Calu3 (cell line): ENCODE results near the gene MCF2L. TPM values are rescaled to one million over a fixed set of nuclear protein-coding genes. Genes with fewer than 3 reads are reported as not detected.

Source experiments
- BruUV-seq: library from RNA; stranded (reverse); fragments of 400-500 nt; replicated peaks from 2 replicates; lab custom pipeline; 2021; lab: Mats Ljungman, UMichigan
- CTCF ChIA-PET: fragments of 300-600 bp; sonication (Branson Sonifier 250); formaldehyde crosslinking; loops from one replicate; lab custom pipeline; 2022; ENCODE audit warnings: antibody characterized with exemption; lab: Charles Lee
- DNase-seq: peaks from one replicate; pipeline ENCODE4 v3.0.0; 2022
- H3K27ac Mint-ChIP-seq: one replicate; pipeline ENCODE4 v1.8.0; 2022; ENCODE audit warnings: mixed read lengths; ENCODE audit not compliant: unreplicated experiment
- H3K27me3 Mint-ChIP-seq: one replicate; pipeline ENCODE4 v1.8.0; 2022; ENCODE audit warnings: mixed read lengths; ENCODE audit not compliant: unreplicated experiment
- H3K36me3 Mint-ChIP-seq: one replicate; pipeline ENCODE4 v1.8.0; 2022; ENCODE audit warnings: mild to moderate bottlenecking, moderate library complexity, mixed read lengths; ENCODE audit not compliant: insufficient read depth, unreplicated experiment
- H3K4me1 Mint-ChIP-seq: one replicate; pipeline ENCODE4 v1.8.0; 2022; ENCODE audit warnings: mild to moderate bottlenecking, low read depth, mixed read lengths; ENCODE audit not compliant: unreplicated experiment
- H3K4me3 Mint-ChIP-seq: one replicate; pipeline ENCODE4 v1.8.0; 2022; ENCODE audit warnings: mild to moderate bottlenecking, low read depth, moderate library complexity, mixed read lengths; ENCODE audit not compliant: unreplicated experiment
- H3K9me3 Mint-ChIP-seq: one replicate; pipeline ENCODE4 v1.8.0; 2022; ENCODE audit warnings: low read depth, mixed read lengths; ENCODE audit not compliant: unreplicated experiment
- CTCF ChIP-seq: fragments of 200-600 bp; IDR thresholded peaks from one replicate; pipeline ENCODE4 v1.8.0; 2022; ENCODE audit warnings: antibody characterized with exemption; ENCODE audit not compliant: unreplicated experiment
- intact Hi-C: fragments of 100-400 bp; cut with micrococcal nuclease; formaldehyde crosslinking; loops from one replicate; pipeline ENCODE4 v1.10.0; 2022; ENCODE audit not compliant: unreplicated experiment
- total RNA-seq: library from RNA; stranded (reverse); gene quantifications from 2 replicates; pipeline ENCODE4 v1.2.3, GENCODE V29; 2022

The MCF2L gene
- total RNA-seq, 1 experiment from 2014 or later, result 12.9 TPM

- BruUV-seq, result no TSS peak
- Mint-ChIP-seq H3K27ac (no peak overlapping the region), H3K27me3 (no peaks in the 10 kb centered on the region), H3K4me1 (no peaks in the 10 kb centered on the region), H3K36me3 (no peaks in the 10 kb centered on the region), H3K9me3 (no peaks in the 10 kb centered on the region), H3K4me3 (no peak overlapping the region)
- intact Hi-C loops, result no loop called here
- TF ChIP-seq CTCF, result no peak
- DNase-seq, result no peak
- CTCF ChIA-PET, result no interaction called here
Observed at GRCh38 chr13:113045251-113046127, 76.5 kb downstream of the MCF2L start.

- Mint-ChIP-seq H3K27ac (no peak overlapping the region), H3K27me3 (no peaks in the 10 kb centered on the region), H3K4me3 (no peak overlapping the region), H3K4me1 (no peaks in the 10 kb centered on the region), H3K36me3 (no peaks in the 10 kb centered on the region), H3K9me3 (no peaks in the 10 kb centered on the region)
- no peak for TF ChIP-seq CTCF
- BruUV-seq, result no TSS peak
- CTCF ChIA-PET, result no interaction called here
- no peak for DNase-seq
- intact Hi-C loops, result no loop called here
Observed at GRCh38 chr13:113046128-113046882, 77.3 kb downstream of the MCF2L start.

GRCh38 chr13:113046883-113047244 is 77.8 kb downstream of the MCF2L start:
- Mint-ChIP-seq H3K4me1 (no peaks in the 10 kb centered on the region), H3K27ac (no peak overlapping the region), H3K4me3 (no peak overlapping the region), H3K27me3 (no peaks in the 10 kb centered on the region), H3K9me3 (no peaks in the 10 kb centered on the region), H3K36me3 (no peaks in the 10 kb centered on the region)
- CTCF ChIA-PET, result no interaction called here
- no TSS peak for BruUV-seq
- no peak for DNase-seq
- no peak for TF ChIP-seq CTCF
- intact Hi-C loops, result no loop called here

- no peak for DNase-seq
- H3K36me3 Mint-ChIP-seq, result no peaks in the 10 kb centered on the region
- CTCF ChIA-PET, result no interaction called here
- no peaks in the 10 kb centered on the region for H3K4me1 Mint-ChIP-seq
- H3K27ac Mint-ChIP-seq, result no peak overlapping the region
- TF ChIP-seq CTCF, result no peak
- no peaks in the 10 kb centered on the region for H3K27me3 Mint-ChIP-seq
- H3K4me3 Mint-ChIP-seq, result no peak overlapping the region
- no TSS peak for BruUV-seq
- intact Hi-C loops, result no loop called here
- H3K9me3 Mint-ChIP-seq, result no peaks in the 10 kb centered on the region
Observed at GRCh38 chr13:113047587-113047986, 78.6 kb downstream of the MCF2L start.
